Bronchial epithelial cell (primary cell): Measurements from ENCODE around the gene ADAMTS8. TPM values are rescaled to one million over a fixed set of nuclear protein-coding genes. Genes with fewer than 3 reads are reported as not detected.

Source experiments
- DNase-seq: peaks from one replicate; pipeline ENCODE4 v3.0.0-alpha.2; 2010; ENCODE audit warnings: low read depth
- FAIRE-seq: peaks from 2 replicates; lab custom pipeline; 2011; peaks lifted over from hg19 to GRCh38; lab: Jason Lieb, UNC
- H3K27me3 ChIP-seq: 2 replicates; pipeline ENCODE4 v1.5.1; 2011; ENCODE audit warnings: low read length; ENCODE audit not compliant: control insufficient read depth, insufficient read depth
- H3K36me3 ChIP-seq: 2 replicates; pipeline ENCODE4 v1.5.1; 2011; ENCODE audit warnings: low read length; ENCODE audit not compliant: control insufficient read depth, insufficient read depth
- H3K4me3 ChIP-seq: 2 replicates; pipeline ENCODE4 v1.5.1; 2011; ENCODE audit warnings: mild to moderate bottlenecking, low read depth, low read length, control low read depth
- total RNA-seq: library from RNA; depleted of rRNA; stranded (reverse); fragments of >200 nt; gene quantifications from 2 replicates; pipeline ENCODE4 v1.2.1, GENCODE V29; 2014
- TF ChIP-seq, protein P1 (sequence below): IDR thresholded peaks from 2 replicates; pipeline ENCODE4 v1.5.1; 2011; ENCODE audit warnings: mild to moderate bottlenecking, moderate library complexity, low read length, control low read depth, inconsistent platforms; ENCODE audit not compliant: insufficient read depth, severe bottlenecking

ADAMTS8 gene
- total RNA-seq, 1 donor from 2014 or later: not detected

GRCh38 chr11:130464291-130464812 is 35.9 kb upstream of the ADAMTS8 start:
- Histone ChIP-seq H3K27me3 (no peaks in the 10 kb centered on the region), H3K36me3 (peaks cover 2% of the 10 kb centered on the region), H3K4me3 (no peak overlapping the region)
- no peak for FAIRE-seq
- DNase-seq: no peak
- TF ChIP-seq, protein P1, sequence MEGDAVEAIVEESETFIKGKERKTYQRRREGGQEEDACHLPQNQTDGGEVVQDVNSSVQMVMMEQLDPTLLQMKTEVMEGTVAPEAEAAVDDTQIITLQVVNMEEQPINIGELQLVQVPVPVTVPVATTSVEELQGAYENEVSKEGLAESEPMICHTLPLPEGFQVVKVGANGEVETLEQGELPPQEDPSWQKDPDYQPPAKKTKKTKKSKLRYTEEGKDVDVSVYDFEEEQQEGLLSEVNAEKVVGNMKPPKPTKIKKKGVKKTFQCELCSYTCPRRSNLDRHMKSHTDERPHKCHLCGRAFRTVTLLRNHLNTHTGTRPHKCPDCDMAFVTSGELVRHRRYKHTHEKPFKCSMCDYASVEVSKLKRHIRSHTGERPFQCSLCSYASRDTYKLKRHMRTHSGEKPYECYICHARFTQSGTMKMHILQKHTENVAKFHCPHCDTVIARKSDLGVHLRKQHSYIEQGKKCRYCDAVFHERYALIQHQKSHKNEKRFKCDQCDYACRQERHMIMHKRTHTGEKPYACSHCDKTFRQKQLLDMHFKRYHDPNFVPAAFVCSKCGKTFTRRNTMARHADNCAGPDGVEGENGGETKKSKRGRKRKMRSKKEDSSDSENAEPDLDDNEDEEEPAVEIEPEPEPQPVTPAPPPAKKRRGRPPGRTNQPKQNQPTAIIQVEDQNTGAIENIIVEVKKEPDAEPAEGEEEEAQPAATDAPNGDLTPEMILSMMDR: no peak

- DNase-seq (no peak), FAIRE-seq (no peak)
- TF ChIP-seq, protein P1: no peak
Measured at GRCh38 chr11:130462931-130463330, 34.5 kb upstream of the ADAMTS8 start.

GRCh38 chr11:130462101-130462885 is 33.9 kb upstream of the ADAMTS8 start:
- Histone ChIP-seq H3K36me3 (peaks cover 2% of the 10 kb centered on the region), H3K27me3 (no peaks in the 10 kb centered on the region), H3K4me3 (no peak overlapping the region)
- DNase-seq (no peak), FAIRE-seq (no peak)
- TF ChIP-seq, protein P1: no peak

More at GRCh38 chr11:130462931-130463330, 34.5 kb upstream of the ADAMTS8 start:
- Histone ChIP-seq H3K27me3 (no peaks in the 10 kb centered on the region), H3K4me3 (no peak overlapping the region), H3K36me3 (peaks cover 2% of the 10 kb centered on the region)

GRCh38 chr11:130459521-130459920 is 31.1 kb upstream of the ADAMTS8 start:
- FAIRE-seq: peak; percentile 13

GRCh38 chr11:130458410-130458729 is 30.0 kb upstream of the ADAMTS8 start:
- Histone ChIP-seq H3K36me3 (no peaks in the 10 kb centered on the region), H3K4me3 (no peak overlapping the region)

More at GRCh38 chr11:130459521-130459920, 31.1 kb upstream of the ADAMTS8 start:
- no peak for DNase-seq
- H3K36me3 ChIP-seq: no peaks in the 10 kb centered on the region
- no peak overlapping the region for H3K4me3 ChIP-seq
- TF ChIP-seq, protein P1: no peak
- no peaks in the 10 kb centered on the region for H3K27me3 ChIP-seq

More at GRCh38 chr11:130458410-130458729, 30.0 kb upstream of the ADAMTS8 start:
- H3K27me3 ChIP-seq: no peaks in the 10 kb centered on the region
- no peak for DNase-seq
- no peak for FAIRE-seq
- TF ChIP-seq, protein P1: no peak
